H9 (cell line): ENCODE results near the gene TYK2. TPM values are rescaled to one million over a fixed set of nuclear protein-coding genes. Genes with fewer than 3 reads are reported as not detected.
"Not testable (repeated sequence)": the region's sequence is repeated elsewhere in the genome, so short reads cannot be mapped to it uniquely, and the experiment has no call there.

Source experiments
- DNase-seq: peaks from one replicate; pipeline ENCODE4 v3.0.0-alpha.2; 2017
- H2AFZ ChIP-seq: one replicate; pipeline ENCODE4 v1.6.1; 2013; ENCODE audit warnings: mild to moderate bottlenecking, low read length, control low read depth, moderate library complexity
- H2AK5ac ChIP-seq: 2 replicates; pipeline ENCODE4 v1.6.1; 2013; ENCODE audit warnings: low read length, control low read depth, mixed read lengths; ENCODE audit not compliant: insufficient read length
- H2BK120ac ChIP-seq: one replicate; pipeline ENCODE4 v1.6.1; 2013; ENCODE audit warnings: low read depth, mild to moderate bottlenecking, low read length, control low read depth, inconsistent platforms; ENCODE audit not compliant: poor library complexity, severe bottlenecking
- H2BK12ac ChIP-seq: 2 replicates; pipeline ENCODE4 v1.6.1; 2013; ENCODE audit warnings: low read length, control low read depth, mixed read lengths, low read depth; ENCODE audit not compliant: insufficient read length
- H2BK15ac ChIP-seq: 2 replicates; pipeline ENCODE4 v1.6.1; 2013; ENCODE audit warnings: low read depth, low read length, control low read depth
- H2BK20ac ChIP-seq: one replicate; pipeline ENCODE4 v1.6.1; 2013; ENCODE audit warnings: low read depth, mild to moderate bottlenecking, low read length, control low read depth, inconsistent platforms; ENCODE audit not compliant: poor library complexity, severe bottlenecking
- H2BK5ac ChIP-seq: 2 replicates; pipeline ENCODE4 v1.6.1; 2013; ENCODE audit warnings: low read length, control low read depth, mixed read lengths; ENCODE audit not compliant: insufficient read length
- H3K14ac ChIP-seq: 2 replicates; pipeline ENCODE4 v1.6.1; 2013; ENCODE audit warnings: low read length, control low read depth; ENCODE audit not compliant: insufficient read depth
- H3K18ac ChIP-seq: 2 replicates; pipeline ENCODE4 v1.6.1; 2013; ENCODE audit warnings: low read depth, mild to moderate bottlenecking, mixed read lengths, low read length, control low read depth; ENCODE audit not compliant: insufficient read length
- H3K23ac ChIP-seq: 2 replicates; pipeline ENCODE4 v1.6.1; 2013; ENCODE audit warnings: low read length, control low read depth, mixed read lengths, low read depth; ENCODE audit not compliant: insufficient read length
- H3K23me2 ChIP-seq: 2 replicates; pipeline ENCODE4 v1.6.1; 2013; ENCODE audit warnings: low read depth, mild to moderate bottlenecking, mixed read lengths, low read length, control low read depth; ENCODE audit not compliant: insufficient read length, poor library complexity, severe bottlenecking
- H3K27ac ChIP-seq: 2 replicates; pipeline ENCODE4 v1.5.1; 2013; ENCODE audit warnings: low read length, control low read depth, mixed read lengths, low read depth; ENCODE audit not compliant: insufficient read length
- H3K27me3 ChIP-seq: 2 replicates; pipeline ENCODE4 v1.6.1; 2013; ENCODE audit warnings: low read length, control low read depth, inconsistent platforms; ENCODE audit not compliant: insufficient read depth
- H3K4ac ChIP-seq: 2 replicates; pipeline ENCODE4 v1.6.1; 2013; ENCODE audit warnings: low read depth, mild to moderate bottlenecking, control low read depth, inconsistent platforms, low read length, moderate library complexity
- H3K4me1 ChIP-seq: 2 replicates; pipeline ENCODE4 v1.6.1; 2013; ENCODE audit warnings: low read length, control low read depth, inconsistent platforms; ENCODE audit not compliant: insufficient read depth
- H3K4me2 ChIP-seq: 2 replicates; pipeline ENCODE4 v1.6.1; 2013; ENCODE audit warnings: low read length, control low read depth, mixed read lengths; ENCODE audit not compliant: insufficient read length, insufficient read depth
- H3K56ac ChIP-seq: 2 replicates; pipeline ENCODE4 v1.6.1; 2013; ENCODE audit warnings: low read depth, mild to moderate bottlenecking, mixed read lengths, low read length, control low read depth; ENCODE audit not compliant: insufficient read length
- H3K79me1 ChIP-seq: 2 replicates; pipeline ENCODE4 v1.6.1; 2013; ENCODE audit warnings: low read depth, mild to moderate bottlenecking, moderate library complexity, low read length, control low read depth, inconsistent platforms; ENCODE audit not compliant: insufficient read depth, poor library complexity, severe bottlenecking
- H3K79me2 ChIP-seq: 2 replicates; pipeline ENCODE4 v1.6.1; 2013; ENCODE audit warnings: low read length, control low read depth, inconsistent platforms; ENCODE audit not compliant: insufficient read depth
- H3K9ac ChIP-seq: 2 replicates; pipeline ENCODE4 v1.6.1; 2013; ENCODE audit warnings: low read length, control low read depth, mixed read lengths; ENCODE audit not compliant: insufficient read length; ENCODE audit errors: extremely low read depth
- H3K9me3 ChIP-seq: one replicate; pipeline ENCODE4 v1.6.1; 2013; ENCODE audit warnings: low read depth, low read length, inconsistent platforms; ENCODE audit not compliant: control insufficient read depth
- H3T11ph ChIP-seq: one replicate; pipeline ENCODE4 v1.6.1; 2013; ENCODE audit warnings: mild to moderate bottlenecking, low read length, control low read depth, inconsistent platforms
- H4K20me1 ChIP-seq: one replicate; pipeline ENCODE4 v1.6.1; 2013; ENCODE audit not compliant: control insufficient read depth, insufficient read length, insufficient read depth
- H4K5ac ChIP-seq: 2 replicates; pipeline ENCODE4 v1.6.1; 2013; ENCODE audit warnings: low read depth, mild to moderate bottlenecking, mixed read lengths, low read length, control low read depth; ENCODE audit not compliant: insufficient read length
- H4K8ac ChIP-seq: replicated peaks from 2 replicates; pipeline ENCODE4 v1.6.1; 2013; ENCODE audit warnings: low read length, control low read depth, mixed read lengths, low read depth; ENCODE audit not compliant: insufficient read length
- H4K91ac ChIP-seq: 2 replicates; pipeline ENCODE4 v1.6.1; 2013; ENCODE audit warnings: low read depth, mild to moderate bottlenecking, moderate library complexity, mixed read lengths, low read length, control low read depth; ENCODE audit not compliant: insufficient read length
- H3K27ac Mint-ChIP-seq, 3 experiments: 2 replicates in 2 of 3; 3 replicates in 1 of 3; pipeline ENCODE4 v1.8.0; 2020 to 2021; ENCODE audit warnings: mixed read lengths in 3 of 3, mild to moderate bottlenecking in 1 of 3, moderate library complexity in 1 of 3
- H3K27me3 Mint-ChIP-seq: 2 replicates; pipeline ENCODE4 v1.8.0; 2021; ENCODE audit warnings: low read depth, mild to moderate bottlenecking, moderate library complexity, mixed read lengths
- H3K36me3 Mint-ChIP-seq, 3 experiments: 2 replicates in 2 of 3; 3 replicates in 1 of 3; pipeline ENCODE4 v1.8.0; 2020 to 2021; ENCODE audit warnings: low read depth in 3 of 3, mixed read lengths in 3 of 3; ENCODE audit not compliant: insufficient read depth in 1 of 3
- H3K4me1 Mint-ChIP-seq, 2 experiments: 2 replicates each; pipeline ENCODE4 v1.8.0; 2020; ENCODE audit warnings: mixed read lengths in 2 of 2
- H3K4me3 Mint-ChIP-seq, 2 experiments: 2 replicates in 1 of 2; 3 replicates in 1 of 2; pipeline ENCODE4 v1.8.0; 2020 to 2021; ENCODE audit warnings: mild to moderate bottlenecking in 2 of 2, mixed read lengths in 2 of 2, moderate library complexity in 1 of 2
- H3K9me3 Mint-ChIP-seq, 2 experiments: 2 replicates in 1 of 2; 3 replicates in 1 of 2; pipeline ENCODE4 v1.8.0; 2020; ENCODE audit warnings: mild to moderate bottlenecking in 2 of 2, mixed read lengths in 2 of 2, moderate library complexity in 1 of 2
- WGBS: extraction: QIAGEN DNeasy Blood & Tissue Kit; methylation state at CpG from one replicate; pipeline ENCODE4 v1.1.7; 2013; ENCODE audit warnings: missing lambda C conversion rate, low lambda C conversion rate, mixed read lengths; ENCODE audit not compliant: insufficient read length; ENCODE audit errors: extremely low coverage; 5-methylcytosine and 5-hydroxymethylcytosine counted together
- total RNA-seq: library from RNA; stranded (reverse); gene quantifications from 2 replicates; pipeline ENCODE4 v1.2.1, GENCODE V29; 2021
- TF ChIP-seq, protein P1 (sequence below): fragments of 200-600 bp; sonication (generic); conservative IDR thresholded peaks from 3 replicates; pipeline ENCODE4 v1.8.0; 2021; ENCODE audit warnings: antibody characterized with exemption, mild to moderate bottlenecking

Gene TYK2
- total RNA-seq, 1 experiment from 2014 or later = 61.4 TPM

DNA sequence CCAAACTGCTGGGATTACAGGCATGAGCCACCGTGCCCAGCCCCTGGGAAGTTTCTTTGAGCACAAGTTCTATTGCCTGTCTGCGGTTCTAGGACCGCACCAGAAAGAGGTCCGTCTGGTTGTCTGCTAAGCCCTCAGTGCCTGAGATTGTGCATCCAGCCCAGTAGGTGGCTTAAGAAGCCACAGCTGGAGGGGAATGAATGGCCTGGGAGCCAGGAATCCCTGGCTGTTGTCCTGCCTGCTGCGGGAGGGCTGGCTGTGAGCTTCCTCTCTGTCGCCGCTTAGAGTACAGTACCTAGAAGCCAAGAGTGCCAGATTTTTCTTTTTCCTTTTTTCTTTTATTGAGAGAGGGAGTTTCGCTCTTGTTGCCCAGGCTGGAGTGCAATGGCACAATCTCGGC is 4.2 kb upstream of the TYK2 start:
- Histone ChIP-seq H3K14ac (no peak overlapping the region), H3T11ph (no peak overlapping the region), H4K5ac (no peak overlapping the region), H4K91ac (no peak overlapping the region), H2BK12ac (no peak overlapping the region), H2AK5ac (no peak overlapping the region), H3K79me2 (no peaks in the 10 kb centered on the region), H3K4me2 (no peak overlapping the region), H3K56ac (no peak overlapping the region), H4K8ac (no peak overlapping the region), H2BK5ac (no peak overlapping the region), H3K4ac (no peak overlapping the region), H3K9ac (no peak overlapping the region), H3K4me1 (no peaks in the 10 kb centered on the region), H3K23ac (no peak overlapping the region), H3K27ac (no peak overlapping the region), H3K27me3 (no peaks in the 10 kb centered on the region), H2BK20ac (no peak overlapping the region), H3K18ac (no peak overlapping the region), H2BK120ac (no peak overlapping the region), H2BK15ac (no peak overlapping the region), H3K23me2 (peaks cover 4% of the 10 kb centered on the region), H4K20me1 (no peaks in the 10 kb centered on the region), H2AFZ (no peak overlapping the region), H3K9me3 (no peaks in the 10 kb centered on the region), H3K79me1 (no peaks in the 10 kb centered on the region)
- no CpG with 5 or more reads among the region's 9 CpGs for WGBS
- H3K36me3 Mint-ChIP-seq = no peaks in the 10 kb centered on the region; a peak in 1 of 7 replicates
- H3K4me3 Mint-ChIP-seq = no peak overlapping the region
- H3K27ac Mint-ChIP-seq = no peak overlapping the region
- DNase-seq = no peak
- TF ChIP-seq, protein P1, sequence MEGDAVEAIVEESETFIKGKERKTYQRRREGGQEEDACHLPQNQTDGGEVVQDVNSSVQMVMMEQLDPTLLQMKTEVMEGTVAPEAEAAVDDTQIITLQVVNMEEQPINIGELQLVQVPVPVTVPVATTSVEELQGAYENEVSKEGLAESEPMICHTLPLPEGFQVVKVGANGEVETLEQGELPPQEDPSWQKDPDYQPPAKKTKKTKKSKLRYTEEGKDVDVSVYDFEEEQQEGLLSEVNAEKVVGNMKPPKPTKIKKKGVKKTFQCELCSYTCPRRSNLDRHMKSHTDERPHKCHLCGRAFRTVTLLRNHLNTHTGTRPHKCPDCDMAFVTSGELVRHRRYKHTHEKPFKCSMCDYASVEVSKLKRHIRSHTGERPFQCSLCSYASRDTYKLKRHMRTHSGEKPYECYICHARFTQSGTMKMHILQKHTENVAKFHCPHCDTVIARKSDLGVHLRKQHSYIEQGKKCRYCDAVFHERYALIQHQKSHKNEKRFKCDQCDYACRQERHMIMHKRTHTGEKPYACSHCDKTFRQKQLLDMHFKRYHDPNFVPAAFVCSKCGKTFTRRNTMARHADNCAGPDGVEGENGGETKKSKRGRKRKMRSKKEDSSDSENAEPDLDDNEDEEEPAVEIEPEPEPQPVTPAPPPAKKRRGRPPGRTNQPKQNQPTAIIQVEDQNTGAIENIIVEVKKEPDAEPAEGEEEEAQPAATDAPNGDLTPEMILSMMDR = 0 out of 3 replicates have a peak, but pooled peaks have one; percentile 16
- peaks cover 11 to 13% of the 10 kb centered on the region in 2 experiments for H3K4me1 Mint-ChIP-seq
- no peaks in the 10 kb centered on the region for H3K27me3 Mint-ChIP-seq
- no peaks in the 10 kb centered on the region; a peak in 1 of 5 replicates for H3K9me3 Mint-ChIP-seq

DNA sequence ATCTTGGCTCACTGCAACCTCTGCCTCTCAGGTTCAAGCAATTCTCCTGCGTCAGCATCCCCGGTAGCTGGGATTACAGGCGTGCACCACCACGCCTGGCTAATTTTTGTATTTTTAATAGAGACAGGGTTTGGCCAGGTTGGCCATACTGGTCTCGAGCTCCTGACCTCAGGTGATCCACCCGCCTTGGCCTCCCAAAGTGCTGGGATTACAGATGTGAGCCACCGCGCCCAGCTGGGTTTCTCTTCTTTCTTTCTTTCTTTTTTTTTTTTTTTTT is 2.8 kb upstream of the TYK2 start:
- H2AK5ac ChIP-seq, H3K27ac ChIP-seq, H3T11ph ChIP-seq, H4K5ac ChIP-seq, H3K79me1 ChIP-seq, H2BK12ac ChIP-seq, DNase-seq, H3K27ac Mint-ChIP-seq, H3K27me3 Mint-ChIP-seq, H3K4me1 ChIP-seq, H2AFZ ChIP-seq, H3K4me3 Mint-ChIP-seq, H3K9ac ChIP-seq, H3K4ac ChIP-seq, H2BK15ac ChIP-seq, H4K91ac ChIP-seq, H3K56ac ChIP-seq, H3K79me2 ChIP-seq, H2BK120ac ChIP-seq, H3K4me2 ChIP-seq, H3K18ac ChIP-seq, H3K27me3 ChIP-seq, H2BK20ac ChIP-seq, H4K20me1 ChIP-seq, H3K23ac ChIP-seq, H3K36me3 Mint-ChIP-seq, H3K14ac ChIP-seq, H2BK5ac ChIP-seq, H4K8ac ChIP-seq, H3K9me3 Mint-ChIP-seq, H3K9me3 ChIP-seq, H3K23me2 ChIP-seq: not testable (repeated sequence)
- H3K4me1 Mint-ChIP-seq = peaks cover 11 to 12% of the 10 kb centered on the region in 2 experiments
- WGBS = no CpG with 5 or more reads among the region's 8 CpGs
